NAMALWA (cell line): ENCODE data around the gene RNF182.
"Not testable (repeated sequence)": the region's sequence is repeated elsewhere in the genome, so short reads cannot be mapped to it uniquely, and the experiment has no call there.

Experiments
- DNase-seq: peaks from one replicate; pipeline ENCODE4 v3.0.0-alpha.2; 2015; ENCODE audit warnings: low spot score

The RNF182 gene

GRCh38 chr6:13971303-13971702 lies 46.6 kb downstream of the RNF182 start:
- DNase-seq, result no peak

DNA sequence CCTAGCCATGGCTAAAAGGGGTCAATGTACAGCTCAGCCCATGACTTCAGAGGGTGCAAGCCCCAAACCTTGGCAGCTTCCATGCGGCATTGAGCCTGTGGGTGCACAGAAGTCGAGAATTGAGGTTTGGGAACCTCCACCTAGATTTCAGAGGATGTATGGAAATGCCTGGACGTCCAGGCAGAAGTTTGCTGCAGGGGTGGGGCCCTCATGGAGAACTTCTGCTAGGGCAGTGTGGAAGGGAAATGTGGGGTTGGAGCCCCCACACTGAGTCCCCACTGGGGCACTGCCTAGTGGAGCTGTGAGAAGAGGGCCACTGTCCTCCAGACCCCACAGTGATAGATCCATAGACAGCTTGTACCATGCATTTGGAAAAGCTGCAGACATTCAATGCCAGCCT lies 47.9 kb downstream of the RNF182 start:
- not testable (repeated sequence) for DNase-seq

DNA sequence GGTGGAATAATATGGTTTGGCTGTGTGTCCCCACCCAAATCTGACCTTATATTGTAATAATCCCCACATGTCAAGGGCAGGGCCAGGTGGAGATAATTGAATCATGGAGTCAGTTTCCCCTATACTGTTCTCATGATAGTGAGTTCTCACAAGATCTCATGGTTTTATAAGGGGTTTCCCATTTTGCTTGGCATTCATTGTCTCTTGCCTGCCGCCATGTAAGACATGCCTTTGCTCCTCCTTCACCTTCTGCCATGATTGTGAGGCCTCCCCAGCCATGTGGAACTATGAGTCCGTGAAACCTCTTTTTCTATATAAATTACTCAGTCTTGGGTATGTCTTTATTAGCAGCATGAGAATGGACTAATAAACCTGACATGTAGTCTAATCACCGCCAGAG lies 48.7 kb downstream of the RNF182 start:
- not testable (repeated sequence) for DNase-seq

GRCh38 chr6:13978102-13978640 lies 53.4 kb downstream of the RNF182 start:
- no peak for DNase-seq

DNA sequence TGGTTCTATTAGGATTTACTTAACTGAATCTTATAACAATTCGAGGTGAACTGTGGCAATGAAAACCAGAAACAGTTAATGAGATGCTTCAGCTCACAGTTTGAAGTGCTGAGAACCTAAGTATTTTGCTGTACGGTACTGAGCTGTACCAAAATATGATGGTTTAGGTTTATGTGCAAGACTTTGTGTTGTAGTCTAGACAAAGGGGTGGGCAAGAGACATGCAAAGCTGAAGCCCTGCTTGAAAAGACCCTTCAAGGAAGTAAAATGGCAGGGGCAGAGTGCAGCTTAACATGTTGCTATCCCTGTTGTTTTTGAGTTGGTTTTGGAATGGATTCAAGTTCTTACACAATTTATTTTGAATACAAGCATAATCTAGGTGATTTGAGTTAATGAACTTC lies 54.0 kb downstream of the RNF182 start:
- no peak for DNase-seq

- DNase-seq, result no peak
Observed at GRCh38 chr6:13979284-13980171, 54.8 kb downstream of the RNF182 start.

- DNase-seq, result no peak
Observed at GRCh38 chr6:13980534-13980933, 55.8 kb downstream of the RNF182 start.

DNA sequence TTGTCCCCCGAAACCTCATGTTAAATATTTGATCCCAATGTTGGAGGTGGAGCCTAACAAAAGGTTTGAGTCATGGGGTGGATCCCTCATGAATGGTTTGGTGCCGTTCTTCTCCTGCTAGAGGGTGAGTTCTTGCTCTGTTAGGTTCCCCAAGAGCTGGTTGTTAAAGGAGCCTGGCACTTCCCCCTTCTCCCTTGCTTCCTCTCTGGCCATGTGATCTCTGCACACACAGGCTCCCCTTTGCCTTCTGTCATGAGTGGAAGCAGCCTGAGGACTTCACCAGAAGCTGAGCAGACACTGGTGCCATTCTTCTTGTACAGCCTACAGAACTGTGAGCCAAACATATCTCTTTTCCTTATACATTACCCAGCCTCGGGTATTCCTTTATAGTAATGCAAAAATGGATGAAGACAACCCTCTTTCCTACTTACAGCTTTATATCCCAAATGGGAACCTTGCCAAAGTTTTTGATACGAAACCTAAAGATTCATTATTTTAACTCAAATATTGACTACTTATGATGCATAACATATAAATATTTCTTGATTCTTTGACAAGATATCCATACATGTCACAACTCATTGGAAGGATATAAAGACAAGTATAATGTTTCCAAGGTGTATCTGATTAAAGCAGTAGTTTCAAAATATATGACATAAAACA lies 61.0 kb downstream of the RNF182 start:
- no peak for DNase-seq

DNA sequence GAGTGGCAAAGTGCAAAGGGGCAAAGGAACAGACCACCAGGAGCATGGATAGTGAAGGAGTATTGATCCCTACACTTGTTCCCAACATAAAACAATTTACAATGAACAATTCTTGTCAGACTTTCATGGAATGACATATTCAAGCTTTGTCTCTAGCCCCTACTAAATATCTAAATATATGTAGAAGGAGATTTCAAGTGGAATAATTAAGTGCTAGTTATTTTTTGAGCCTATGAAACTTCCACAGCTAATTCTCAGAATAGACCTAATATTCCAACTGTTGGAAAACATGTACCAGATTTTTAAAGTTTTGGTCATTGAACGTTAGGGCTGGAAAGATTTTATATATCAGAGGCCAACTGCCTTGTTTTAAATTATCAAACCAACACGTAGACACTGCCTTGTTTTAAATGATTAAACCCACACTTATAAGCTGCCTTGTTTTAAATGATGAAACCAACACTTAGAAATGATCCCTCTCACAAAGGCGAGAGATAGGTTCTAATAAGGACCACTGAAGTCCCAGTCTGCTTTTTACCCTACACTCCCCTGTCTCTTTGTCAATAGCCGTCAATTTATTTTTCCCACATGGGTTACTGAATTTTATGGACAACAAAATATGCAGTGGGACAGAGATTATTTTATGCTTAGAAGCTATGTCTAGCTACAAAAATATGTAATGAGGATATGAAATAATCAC lies 62.1 kb downstream of the RNF182 start:
- DNase-seq, result no peak

- DNase-seq, result no peak
Observed at GRCh38 chr6:13987400-13987865, 62.7 kb downstream of the RNF182 start.

DNA sequence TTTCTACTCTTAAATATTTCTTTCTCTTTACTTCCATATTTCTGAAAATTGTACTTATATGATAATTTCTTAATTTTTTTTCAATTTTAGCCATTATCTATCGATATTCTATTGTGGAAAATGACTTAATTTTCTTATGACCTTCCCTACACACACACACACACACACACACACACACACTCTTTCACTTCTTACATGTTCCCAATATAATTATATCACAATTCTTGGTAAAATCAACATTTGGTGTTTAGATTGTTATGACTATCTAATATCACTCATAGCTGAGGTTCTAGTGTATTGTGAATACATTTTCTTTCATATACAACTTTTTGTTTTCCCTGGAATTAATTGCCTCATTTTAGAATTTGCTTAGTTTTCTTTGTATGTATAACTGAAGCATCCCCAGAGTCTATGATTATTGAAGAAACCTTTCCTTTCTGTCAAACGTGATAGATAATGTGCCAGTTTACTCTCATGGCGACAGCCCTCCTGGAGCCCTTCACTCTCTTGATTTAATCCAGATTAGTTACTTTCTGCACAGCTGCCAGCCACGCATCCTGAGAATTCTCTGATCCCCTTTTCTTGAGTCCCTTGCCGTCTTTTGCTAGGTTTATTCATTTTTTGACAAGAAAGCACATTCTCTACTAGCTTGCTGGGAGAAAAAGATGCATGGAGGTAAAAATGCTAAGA lies 63.4 kb downstream of the RNF182 start:
- no peak for DNase-seq

DNA sequence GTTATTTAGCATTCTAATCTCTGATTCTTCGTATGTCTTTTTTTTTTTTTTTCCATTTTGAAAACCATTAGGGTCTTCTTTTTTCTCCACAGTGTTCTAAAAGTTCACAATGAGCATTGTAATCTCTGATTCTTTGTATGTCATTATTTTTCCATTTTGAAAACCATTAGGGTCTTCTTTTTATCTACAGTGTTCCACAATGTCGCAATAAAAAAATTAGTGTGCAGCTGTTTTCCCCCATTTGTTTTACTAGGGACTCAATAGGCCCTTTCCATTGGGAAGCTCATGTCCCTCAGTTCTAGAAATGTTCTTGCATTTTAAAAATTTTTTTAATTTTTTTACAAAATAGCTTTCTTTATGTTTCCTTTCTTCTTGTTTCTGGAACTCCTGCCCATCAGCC lies 64.2 kb downstream of the RNF182 start:
- DNase-seq, result no peak

GRCh38 chr6:13989496-13990144 lies 64.9 kb downstream of the RNF182 start:
- DNase-seq, result no peak

- DNase-seq, result no peak
Observed at GRCh38 chr6:13990796-13991195, 66.0 kb downstream of the RNF182 start.

- no peak for DNase-seq
Observed at GRCh38 chr6:13991393-13991792, 66.6 kb downstream of the RNF182 start.

DNA sequence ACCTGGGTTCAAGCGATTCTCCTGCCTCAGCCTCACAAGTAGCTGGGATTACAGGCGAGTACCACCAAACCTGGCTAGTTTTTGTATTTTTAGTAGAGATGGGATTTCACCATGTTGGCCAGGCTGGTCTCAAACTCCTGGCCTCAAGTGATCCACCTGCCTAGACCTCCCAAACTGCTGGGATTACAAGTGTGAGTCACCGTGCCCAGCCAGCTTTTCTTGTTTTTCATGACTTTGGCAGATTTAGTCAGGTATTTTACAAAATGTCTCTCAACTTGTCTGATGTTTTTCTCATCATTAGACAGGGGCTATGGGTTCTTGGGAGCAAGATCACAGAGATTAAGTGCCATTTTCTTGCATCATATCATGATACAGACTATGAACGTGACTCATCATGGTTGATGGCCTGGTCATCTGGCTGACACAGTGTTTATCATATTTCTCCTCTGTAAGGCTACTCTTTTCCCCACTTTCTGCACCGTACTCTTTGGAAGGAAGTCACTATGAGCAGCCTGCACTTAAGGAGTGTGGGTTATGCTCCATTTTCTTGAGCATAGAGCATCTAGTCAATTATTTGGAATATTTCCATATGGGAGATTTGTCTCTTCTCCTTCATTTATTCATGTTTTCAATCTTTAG lies 67.8 kb downstream of the RNF182 start:
- DNase-seq, result no peak

DNA sequence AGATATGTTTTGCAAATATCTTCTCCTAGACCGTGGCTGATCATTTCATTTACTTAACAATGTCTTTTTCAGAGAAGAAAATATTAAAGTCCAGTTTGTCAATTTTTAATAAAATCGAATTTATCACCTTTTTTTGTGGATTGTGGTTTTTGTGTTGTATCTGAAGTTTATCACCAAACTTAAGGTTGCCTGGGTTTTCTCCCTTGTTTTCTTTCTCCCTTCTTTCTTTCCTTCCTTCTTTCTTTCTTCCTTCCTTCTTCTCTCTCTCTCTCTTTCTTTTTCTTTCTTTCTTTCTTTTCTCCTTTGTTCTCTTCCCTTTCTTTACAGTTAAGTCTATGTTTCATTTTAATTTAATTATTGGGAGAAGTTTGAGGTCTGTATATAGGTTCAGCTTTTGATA lies 68.7 kb downstream of the RNF182 start:
- DNase-seq, result no peak

DNA sequence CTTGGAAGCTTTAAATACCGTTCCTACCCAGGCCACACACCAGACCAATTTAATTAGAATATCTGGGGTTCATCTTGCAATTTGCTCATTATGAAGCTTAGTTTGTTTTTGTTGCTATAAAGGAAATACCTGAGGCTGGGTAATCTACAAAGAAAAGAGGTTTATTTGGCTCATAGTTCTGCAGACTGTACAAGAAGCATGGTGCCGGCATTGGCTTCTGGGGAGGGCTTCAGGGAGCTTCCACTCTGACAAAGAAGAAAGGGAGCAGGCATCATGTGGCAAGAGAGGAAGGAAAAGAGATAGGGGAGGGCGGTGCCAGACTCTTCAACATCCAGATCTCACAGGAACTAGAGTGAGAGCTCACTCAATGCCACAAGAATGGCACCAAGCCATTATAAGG lies 73.6 kb downstream of the RNF182 start:
- DNase-seq, result no peak

DNA sequence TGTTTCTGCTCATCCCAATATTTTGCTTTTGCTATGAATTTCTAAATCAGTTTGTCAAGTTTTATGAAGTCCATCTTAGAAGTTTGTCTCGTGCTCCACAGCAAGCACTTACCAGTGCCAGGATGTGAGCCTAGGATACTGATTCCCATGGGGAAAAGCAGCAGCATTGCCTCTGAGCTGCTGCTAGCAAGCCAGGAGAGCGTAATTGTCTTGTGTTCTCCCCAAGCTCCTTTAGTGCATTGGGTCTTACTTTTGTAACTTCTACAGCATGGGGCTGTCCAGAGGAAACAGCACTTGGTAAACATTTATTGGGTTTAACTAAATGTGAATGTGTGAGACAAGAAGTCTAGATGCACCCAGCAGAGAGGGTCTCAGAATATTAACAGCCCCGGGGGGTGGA lies 76.1 kb downstream of the RNF182 start:
- DNase-seq, result no peak

DNA sequence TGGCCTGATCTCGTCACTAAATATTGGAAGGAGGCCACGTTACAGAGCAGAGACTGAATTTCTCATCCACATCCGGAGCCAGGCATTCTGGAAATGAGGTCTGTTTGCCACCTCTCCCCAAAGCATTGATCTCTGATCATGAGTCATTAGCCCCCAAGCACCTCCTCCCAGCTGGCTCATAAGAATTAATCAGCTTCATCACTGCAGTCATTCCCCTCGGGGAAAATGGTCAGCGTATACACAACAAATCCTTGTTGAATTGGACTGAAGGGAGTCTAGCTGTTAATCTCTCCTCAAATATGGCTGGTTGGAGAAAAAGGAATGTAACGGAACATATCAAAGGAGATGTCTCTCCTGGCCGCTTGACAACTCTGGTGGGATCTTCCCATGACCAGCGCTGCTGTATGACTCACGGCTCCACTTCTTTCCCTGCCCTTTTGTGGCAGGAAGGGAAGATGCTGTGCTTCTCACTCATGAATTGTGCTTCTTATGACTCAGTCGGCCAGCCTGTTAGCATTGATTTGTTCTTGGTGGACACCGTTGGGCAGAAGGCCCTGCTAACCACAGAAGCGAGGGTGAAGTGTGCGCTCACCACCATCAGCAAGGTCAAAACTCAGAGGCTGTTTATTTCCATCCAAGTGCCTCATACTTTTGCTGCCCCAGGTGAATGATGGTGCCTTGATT lies 76.7 kb downstream of the RNF182 start:
- DNase-seq, result no peak
